Measurements from ENCODE around the gene YWHAQ.
A peak's percentile ranks its signal among the peaks of the same experiment; 100 is the strongest.

YWHAQ gene

DNA sequence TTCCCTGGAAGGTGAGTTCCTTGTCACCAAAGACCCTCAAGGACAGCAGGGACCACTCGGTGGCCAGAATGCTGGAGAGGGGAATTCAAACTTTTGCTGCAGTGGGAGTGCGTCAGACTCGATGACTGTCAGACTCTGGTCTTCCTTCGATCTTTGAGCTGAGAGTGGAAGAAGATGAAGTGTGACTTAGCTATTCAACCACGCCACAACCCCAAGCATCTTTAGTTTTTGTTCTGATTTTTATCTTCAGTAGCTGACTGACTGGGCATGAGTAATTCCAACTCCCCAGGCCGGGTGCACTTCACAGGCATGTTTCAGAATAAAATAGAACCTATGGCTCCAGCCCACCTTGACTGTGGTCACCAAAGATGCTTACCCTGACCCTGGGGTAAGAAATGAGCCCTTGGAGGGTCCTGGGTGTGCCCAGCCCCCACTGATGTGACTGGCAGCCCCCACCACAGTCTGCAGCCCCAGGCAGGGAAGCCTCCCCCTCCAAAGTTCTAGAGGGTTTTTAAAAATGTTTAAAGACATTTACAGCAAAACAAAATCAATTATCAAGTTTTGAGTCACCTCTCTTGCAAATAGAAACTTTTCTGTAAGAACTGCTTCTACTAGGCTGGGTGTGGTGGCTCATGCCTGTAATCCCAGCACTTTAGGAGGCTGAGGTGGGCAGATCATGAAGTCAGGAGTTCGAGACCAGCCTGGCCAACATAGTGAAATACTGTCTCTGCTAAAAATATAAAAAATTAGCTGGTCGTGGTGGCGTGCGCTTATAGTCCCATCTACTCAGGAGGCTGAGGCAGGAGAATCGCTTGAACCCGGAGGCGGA, 24.9 kb upstream of the YWHAQ start:
- peak in 2 of 5 experiments; percentile 28 to 96 for DNase-seq

DNA sequence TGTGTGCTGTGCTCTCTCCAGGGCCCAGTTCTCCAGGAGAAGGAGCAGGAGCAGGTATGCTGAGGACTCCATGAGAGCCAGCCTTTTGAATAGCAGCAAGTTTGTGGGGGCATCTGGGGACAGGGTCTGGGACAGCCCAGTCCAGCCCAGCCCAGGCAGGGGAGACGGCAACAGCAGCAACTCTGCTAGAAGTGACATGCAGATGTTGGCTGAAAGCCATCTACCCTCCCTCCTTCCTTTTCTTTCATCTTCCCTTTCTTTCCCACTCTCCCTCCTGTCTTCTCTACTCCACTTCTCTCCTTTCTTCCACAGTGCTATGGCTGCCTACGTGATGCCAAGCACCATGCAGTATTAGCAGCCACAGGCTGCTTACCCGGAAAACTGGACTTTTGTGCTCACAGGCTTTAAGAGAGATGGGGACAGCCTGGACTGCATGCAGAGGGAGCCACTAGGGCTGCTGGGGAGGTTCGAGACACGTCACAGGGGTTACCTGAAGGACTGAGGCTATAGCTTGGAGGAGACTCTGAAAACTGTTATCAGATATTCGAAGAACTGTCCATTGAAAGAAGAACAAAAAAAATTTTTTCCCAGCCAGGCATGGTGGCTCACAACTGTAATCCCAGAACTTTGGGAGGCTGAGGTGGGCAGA, 23.8 kb upstream of the YWHAQ start:
- DNase-seq = no peak

DNA sequence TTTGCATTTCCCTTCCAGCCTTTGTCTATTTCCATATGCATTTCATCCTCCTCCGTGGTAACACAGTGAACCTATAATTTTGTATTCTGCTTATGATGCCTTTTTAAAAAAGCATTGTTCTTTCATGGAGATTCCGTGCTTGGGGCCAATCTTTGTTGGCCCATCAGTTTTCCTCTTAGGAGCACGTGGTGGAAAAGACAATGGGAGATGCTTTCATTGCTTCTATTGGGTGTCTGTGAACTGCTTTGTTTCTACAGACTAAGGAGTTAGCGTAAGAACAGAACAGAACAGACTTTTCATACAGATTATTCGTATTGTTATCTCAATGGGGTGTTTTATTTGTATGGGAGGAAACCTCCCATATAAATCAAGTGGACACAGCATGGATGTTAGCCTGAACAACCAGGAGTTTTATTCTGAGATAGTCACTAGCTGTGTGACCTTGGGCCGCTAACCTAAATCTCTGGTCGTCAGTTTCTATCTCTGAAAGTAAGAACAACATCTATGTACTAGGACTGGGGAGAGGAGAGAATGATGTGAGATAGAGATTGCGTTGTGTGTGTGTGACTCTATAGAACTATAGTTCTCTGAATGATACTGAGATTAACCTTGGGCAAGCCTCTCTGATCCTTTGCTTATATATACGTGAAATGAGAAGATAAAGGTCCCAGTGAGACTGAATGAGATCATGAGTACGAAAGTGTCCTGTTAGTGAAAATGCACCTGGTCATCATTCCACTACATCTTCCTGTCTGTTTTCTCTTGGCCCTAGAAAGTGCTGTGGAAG, 22.9 kb upstream of the YWHAQ start:
- peak in 1 of 5 experiments; percentile 80 for DNase-seq

DNA sequence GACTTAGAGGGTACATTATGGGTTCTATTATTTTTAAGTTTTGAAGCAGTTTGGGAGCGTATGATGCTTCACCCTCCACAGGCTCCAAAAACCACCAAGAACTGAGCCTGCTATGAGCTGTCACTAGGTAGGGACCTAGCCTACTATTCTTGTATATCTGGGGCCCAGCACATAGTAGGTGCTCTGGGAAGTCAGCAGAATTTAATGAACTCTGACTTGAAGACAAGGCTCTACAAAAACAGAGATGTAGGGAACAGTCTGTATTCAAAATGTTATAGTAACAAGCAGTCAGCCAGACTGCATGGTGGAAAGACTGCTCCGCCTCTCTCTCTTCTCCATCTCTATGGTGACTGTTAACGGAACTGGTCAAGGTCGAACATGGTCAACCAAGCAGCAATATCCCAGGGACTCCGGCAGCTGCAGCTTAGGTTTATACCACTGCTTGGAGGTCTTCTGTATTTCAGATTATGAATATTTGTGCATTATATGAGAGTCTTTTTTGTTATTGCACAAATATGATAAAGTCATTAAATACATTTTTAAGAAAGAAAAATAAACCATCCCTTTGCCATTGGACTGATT, 22.2 kb upstream of the YWHAQ start:
- no peak for DNase-seq

DNA sequence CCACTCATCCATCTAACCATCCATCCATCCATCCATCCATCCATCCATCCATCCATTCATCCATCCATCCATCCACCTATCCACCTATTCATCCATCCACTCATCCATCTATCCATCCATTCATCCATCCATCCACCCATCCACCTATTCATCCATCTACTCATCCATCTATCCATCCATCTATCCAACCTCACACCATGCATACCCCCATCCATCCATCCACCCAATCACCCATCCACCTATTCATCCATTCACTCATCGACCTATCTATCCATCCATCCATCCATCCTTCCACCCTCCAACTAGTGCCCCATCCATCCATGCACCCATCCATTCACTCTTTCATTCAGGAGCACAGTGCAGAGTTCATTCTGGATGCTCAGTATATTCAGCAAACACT, 21.5 kb upstream of the YWHAQ start:
- DNase-seq = no peak

DNA sequence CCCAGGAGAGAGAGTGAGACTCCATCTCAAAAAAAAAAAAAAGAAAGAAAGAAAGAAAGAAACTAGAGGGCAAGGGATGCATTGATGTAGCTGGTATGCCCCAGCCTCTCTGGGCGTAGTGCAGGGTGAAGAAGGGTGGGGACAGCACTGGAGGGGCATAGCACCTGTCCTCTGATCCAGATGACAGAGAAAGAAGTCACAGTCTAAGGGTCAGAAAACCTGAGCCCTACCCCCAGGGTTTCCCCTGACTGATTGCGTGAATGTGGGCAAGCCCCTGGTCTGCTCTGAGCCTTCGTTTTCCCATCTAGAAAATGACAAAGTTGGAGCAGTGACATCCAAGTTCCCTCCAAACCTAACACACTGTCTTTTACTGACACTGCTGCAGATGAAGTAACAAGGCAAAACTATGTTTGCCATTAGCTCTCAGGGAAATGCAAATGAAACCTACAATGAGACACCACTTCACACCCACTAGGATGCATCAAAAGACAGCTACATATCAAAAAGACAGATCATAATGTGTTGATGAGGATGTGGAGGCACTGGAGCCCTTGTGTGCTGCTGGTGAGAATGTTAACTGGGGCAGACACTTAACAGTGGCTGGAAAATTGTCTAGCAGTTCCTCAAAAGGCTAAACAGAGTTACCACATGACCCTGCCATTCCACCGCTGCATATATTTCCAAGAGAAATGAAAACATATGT, 19.5 kb upstream of the YWHAQ start:
- peak in 2 of 5 experiments; percentile 56 to 74 for DNase-seq

DNA sequence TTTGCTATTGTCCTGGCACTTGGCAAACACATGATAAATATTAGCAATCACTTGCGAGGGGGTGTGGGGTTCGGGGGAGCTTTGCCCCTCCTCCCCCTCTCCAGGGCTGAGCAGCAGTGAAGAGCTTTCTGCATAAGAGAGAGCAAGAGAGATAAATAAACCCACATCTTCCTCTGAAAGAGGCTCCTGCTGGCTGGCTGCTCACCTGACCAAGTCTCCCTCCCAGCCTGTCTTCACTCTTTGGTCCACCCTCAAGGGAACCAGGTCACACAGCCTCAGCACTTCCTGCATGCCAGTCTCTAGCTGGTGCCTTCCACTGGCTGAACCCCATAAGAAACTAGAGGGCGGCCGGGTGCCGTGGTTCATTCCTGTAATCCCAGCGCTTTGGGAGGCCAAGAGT, 18.5 kb upstream of the YWHAQ start:
- peak in 1 of 5 experiments; percentile 43 for DNase-seq

DNA sequence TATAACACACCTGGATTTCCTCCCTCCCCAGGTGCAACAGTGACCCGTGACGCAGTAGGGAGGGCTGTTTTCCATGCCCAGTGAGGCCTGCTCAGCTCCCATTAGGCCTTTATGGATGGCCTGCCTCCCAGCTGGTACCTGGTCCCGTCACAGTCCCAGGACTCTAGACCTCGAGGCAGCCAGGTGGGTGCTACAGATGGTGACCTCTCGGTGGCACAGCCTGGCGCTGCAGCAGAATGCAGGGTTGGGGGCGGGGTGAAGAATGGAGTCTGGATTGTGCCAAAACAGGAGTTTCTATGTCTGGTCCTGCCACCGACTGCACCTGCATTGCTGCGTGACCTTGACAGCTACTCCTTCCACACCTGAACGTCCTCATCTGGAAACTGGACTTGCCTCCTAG, 18.0 kb upstream of the YWHAQ start:
- no peak for DNase-seq

DNA sequence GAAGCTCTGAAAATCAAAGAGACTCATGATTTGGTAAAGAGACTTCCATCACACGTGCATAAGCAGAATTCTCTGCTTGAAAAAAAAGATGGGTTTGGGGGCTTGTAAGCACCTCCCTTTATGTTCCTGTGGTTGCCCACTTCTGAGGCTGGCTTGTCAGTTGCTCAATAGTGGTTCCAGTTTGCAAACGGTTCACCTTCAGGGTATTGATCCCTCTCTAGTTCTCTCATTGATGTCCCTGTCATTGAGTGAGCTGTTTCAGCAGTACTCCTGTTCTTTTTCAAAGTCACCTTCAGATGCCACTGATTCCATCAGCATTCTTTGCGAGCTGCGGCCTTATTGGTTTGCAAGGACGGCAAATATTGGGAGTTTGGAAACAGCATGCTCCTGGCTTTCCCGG, 17.1 kb upstream of the YWHAQ start:
- DNase-seq = no peak

DNA sequence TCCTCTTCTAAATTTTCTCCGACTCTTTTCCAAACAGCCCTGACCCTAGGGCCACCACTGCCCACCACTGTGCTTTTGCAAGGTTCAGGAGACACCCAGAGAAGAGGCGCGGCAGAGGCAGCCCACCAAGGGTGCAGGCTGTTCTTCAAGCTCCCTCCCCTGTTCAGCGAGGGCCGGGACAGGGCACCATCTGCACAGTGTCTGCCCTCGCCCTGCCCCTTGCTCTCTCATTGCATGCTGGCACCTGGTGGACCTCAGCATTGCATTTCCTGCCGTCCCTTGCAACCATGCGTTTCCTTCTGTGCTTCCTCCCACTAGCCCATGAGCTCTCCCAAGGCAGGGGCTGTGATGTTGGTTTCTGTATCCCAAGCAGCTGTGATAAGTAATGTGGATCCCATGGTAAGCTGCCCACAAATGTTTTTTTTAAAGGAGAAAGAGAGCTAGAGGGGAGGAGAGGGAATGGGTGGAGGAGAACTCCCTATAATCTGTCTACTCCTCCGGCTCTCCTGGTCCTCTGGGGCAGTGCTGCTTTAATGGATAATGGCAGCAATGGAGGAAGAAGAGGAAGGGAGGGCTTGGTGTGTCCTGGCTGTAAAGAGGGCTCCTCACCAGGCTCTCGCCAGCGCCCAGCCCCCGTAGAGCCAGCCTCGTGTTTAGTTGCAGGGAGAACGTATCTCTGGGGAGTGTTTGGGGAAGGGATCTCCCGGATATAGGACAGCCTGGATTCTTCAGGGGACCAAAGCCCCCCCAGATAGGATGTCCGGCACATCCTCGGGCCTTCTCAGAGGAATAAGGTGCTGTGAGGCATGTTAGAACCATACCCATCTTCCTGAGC, 15.6 kb upstream of the YWHAQ start:
- DNase-seq = no peak

DNA sequence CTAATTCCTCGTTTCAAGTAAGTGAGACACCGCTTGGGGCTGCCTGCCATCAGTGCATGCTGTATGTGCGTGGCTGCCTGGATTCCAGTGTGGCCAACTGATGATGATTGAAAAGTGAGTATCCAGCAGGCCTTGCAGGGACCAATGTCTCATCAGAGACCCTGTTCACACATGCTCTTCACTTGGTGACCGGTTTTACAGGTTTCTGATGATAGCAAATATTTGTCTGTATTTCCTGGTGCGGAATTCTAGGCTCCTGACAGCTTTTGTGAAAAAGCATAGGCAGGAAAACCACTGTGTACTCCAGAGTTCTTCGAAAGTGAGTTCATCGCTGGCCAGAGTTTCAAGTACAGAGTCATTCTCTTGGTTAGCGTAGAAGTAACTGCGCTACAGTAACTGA, 13.8 kb upstream of the YWHAQ start:
- no peak for DNase-seq

DNA sequence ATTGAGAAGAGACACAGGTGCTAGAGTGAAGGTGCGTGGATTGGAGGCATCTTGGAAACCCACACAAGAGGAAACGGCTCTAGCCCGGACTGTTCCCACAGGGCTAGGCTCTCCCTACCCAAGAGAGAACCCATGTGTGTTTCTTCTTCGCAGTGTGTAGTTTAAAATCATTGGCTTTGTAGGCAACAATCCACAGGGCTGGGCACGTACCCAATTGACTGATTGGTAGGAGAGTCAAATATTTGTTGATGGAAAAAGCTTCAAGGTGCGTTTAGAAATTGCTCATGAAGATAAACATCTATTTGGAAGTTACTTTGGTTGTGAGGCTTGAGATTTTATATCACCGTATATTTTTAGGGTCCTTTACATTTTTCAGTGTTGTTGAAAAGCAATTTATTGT, 13.2 kb upstream of the YWHAQ start:
- no peak for DNase-seq

DNA sequence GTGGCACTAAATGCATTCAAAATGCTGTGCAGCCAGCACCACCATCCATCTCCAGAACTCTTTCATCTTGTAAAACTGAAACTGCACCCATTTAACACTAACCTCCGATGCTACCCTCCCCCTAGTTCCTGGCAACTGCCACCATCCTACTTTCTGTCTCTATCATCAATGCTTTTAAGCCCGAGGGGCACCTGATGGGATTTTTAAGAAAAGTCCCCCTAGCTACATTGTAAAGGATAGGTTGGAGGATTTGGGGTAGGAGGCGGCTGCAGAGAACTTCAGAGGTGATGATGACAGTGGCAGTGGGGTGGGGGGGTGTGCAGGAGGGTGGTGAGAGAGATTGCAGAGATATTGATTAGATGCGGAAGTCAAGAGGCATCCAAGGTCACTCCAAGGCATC, 10.8 kb upstream of the YWHAQ start:
- DNase-seq = peak in 1 of 5 experiments; percentile 85

DNA sequence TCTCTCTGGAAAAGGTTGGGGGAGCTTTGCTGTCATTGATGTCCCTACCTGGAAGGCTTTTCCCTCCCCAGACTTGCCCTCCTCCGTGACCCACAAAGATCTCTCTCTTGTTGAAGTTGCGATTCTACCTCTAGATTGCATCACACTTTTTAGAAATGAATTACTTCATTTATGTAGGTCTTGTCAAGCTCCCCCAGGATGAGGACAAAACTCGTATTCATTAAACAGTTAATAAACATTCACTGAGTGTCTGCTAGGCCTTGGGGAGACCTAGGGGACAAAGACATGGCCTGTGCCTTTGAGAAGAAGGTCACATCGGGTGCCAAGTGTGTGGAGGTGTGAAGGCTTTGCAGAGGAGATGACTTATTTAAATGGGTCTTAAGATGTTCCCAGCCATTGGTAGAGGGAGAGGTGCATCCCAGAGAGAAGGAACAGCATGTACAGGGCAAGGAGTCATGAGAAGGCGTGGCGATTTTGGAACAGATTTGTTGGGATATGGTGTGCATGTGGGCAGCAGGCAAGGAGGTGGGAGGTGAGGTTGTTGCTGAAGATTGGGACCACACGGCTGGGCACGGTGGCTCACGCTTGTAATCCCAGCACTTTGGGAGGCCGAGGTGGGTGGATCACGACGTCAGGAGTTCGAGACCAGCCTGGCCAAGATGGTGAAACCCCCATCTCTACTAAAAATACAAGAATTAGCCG, 9.8 kb upstream of the YWHAQ start:
- DNase-seq = no peak

DNA sequence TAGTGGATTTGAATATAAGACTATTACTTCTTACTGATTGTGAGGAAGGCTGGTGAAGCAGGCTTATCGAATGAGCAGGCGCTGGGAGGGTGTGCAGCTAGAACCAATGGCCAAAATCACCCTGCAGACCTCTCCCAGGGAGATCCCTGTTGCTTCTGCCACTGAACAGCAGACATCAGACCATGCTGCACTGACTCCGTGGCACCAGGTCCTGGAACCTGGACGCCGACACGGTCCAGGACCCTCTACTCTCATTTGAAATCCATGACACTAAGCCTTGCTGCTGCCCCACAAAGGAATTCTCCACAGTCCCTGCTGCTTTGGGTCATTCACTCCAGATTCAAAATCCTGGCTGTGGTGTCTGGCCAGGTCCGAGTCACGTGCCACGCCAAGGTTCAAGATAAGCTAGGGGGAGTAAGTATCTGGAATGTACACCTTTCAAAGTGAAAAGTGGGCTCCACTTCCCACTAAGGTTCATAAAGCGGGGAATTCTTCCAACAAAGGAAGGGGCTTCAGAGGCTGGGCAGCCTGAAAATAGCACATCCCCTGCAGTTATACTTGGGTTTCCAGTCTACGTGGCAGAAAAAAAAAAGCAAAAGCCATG, 9.0 kb upstream of the YWHAQ start:
- no peak for DNase-seq

DNA sequence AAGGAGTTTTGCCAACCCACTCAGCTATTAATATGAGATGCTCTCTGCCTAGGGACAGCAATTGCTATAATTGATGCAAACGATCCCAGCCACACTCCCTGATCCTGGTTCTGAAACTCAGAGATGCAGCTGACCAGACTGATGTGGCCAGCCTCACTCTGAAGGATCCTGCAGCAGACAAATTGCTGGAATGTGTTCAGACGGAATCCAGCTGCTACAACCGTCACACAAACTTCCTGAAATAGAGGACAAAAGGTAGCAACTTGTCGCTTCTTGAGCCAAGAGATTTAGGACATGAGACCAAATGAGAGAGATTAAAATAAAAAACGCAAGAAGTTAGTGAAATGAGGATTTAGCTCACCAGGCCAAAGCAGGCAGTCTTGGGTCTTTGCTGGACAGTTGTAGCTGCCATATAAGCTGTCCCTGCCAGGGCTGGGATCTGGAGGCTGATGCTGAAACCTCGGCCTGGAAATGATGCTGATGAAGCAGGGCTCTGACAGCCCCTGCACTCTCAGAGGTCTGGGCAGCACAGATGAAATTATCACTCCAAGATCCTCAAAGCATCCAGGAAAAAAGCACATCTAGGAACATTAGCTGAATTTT, 8.3 kb upstream of the YWHAQ start:
- DNase-seq = no peak

DNA sequence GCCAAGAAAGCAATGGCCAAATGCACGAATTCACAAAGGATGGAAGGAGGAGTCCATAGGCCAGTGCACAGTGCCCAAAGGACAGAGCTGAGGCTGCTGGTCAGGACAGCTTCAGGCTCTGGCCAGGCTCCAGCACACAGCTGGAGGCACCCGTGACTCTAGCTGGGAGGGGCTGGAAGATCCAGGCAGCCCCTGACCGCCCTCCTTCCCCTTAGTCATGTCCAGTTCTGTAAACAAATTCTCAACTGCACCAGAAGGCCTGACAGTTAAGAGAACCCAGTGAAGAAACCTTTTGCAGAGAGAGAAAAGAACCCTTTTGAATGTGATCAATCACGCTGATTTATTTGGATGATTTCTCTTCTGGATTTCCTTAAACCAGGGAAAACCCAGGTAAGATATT, 7.7 kb upstream of the YWHAQ start:
- DNase-seq = no peak

DNA sequence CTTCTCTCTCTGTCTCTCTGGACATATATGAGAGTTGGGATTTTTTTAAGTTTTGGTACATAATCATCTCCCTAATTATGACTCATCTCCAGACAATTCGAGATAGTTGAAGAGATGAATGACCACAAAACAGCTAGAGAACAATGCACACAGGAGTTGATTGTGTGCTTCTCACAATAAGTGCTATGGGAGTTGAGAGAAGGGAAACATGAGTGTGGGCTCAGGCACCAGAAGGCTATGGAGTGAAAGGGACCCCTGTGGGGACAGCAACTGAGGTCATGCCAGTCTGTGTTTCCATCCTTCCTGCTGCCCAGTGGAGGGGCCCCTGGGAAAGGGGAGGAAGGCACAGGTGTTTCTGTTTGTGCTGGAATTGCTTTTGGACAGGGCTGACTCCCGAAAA, 6.5 kb upstream of the YWHAQ start:
- DNase-seq = peak in 1 of 5 experiments; percentile 77

DNA sequence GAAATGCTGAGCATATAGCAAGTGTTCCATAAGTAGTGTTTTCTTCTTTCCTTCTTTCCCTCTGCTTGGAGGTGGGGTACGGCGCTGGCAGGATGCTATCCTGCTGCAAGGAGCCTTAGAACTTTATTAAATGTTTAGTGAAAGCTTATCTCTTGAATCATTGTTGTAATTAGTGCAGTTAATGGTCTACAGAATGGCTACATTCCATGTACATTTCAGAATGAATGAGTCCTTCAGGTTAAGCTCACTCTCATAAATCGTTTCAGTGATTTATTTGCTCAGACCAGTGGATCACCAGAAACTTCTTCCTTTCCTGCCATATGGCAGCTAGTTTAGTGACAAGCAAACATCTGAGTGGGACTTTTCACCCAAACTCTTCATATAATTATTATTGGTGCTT, 3.3 kb upstream of the YWHAQ start:
- no peak for DNase-seq

Measured in T-helper 2 cell (primary cell).